HepG2 (cell line): Measurements from ENCODE around the gene RGS5. TPM values are rescaled to one million over a fixed set of nuclear protein-coding genes. Genes with fewer than 3 reads are reported as not detected.

Source experiments
- ATAC-seq: fragments of 200-7000 bp; cut with Tn5 transposase; 3 replicates; pipeline ENCODE4 v1.9.1; 2020; ENCODE audit warnings: mild to moderate bottlenecking, moderate library complexity
- BruUV-seq: library from RNA; stranded (reverse); fragments of 400-500 nt; replicated peaks from 2 replicates; lab custom pipeline; 2021; lab: Mats Ljungman, UMichigan
- CTCF ChIA-PET: fragments of 300-600 bp; formaldehyde crosslinking; extraction: SDS; loops from one replicate; lab custom pipeline; 2021; ENCODE audit warnings: low total read pairs, inconsistent platforms, low intra/inter-chr PET ratio; lab: Yijun Ruan, JAX
- POLR2A ChIA-PET: fragments of 350-600 bp; sonication (Branson Sonifier 250); formaldehyde crosslinking; loops from one replicate; lab custom pipeline; 2020; ENCODE audit warnings: antibody characterized with exemption, inconsistent platforms; lab: Yijun Ruan, JAX
- DNase-seq: peaks from one replicate; pipeline ENCODE4 v3.0.0-alpha.2; 2015; ENCODE audit warnings: low spot score
- FAIRE-seq: peaks from 3 replicates; lab custom pipeline; 2011; peaks lifted over from hg19 to GRCh38; lab: Jason Lieb, UNC
- H2AFZ ChIP-seq: one replicate; pipeline ENCODE4 v1.6.1; 2011; ENCODE audit warnings: low read length, inconsistent platforms
- H3K27ac ChIP-seq: fragments of 300-600 bp; 3 replicates; pipeline ENCODE4 v1.8.0; 2011; ENCODE audit warnings: mixed run types, mild to moderate bottlenecking, mixed read lengths, low read length, inconsistent platforms; ENCODE audit not compliant: insufficient read depth; ENCODE audit errors: extremely low read length
- H3K27me3 ChIP-seq, 2 experiments: fragments of 200-600 bp in 1 of 2; 2 replicates in 1 of 2; 3 replicates in 1 of 2; pipeline versions ENCODE4 v1.6.0 to v1.8.0; 2011; ENCODE audit warnings: low read length in 2 of 2, mild to moderate bottlenecking in 2 of 2, moderate library complexity in 2 of 2, inconsistent platforms in 1 of 2; ENCODE audit not compliant: insufficient read depth in 2 of 2, control insufficient read depth in 1 of 2
- H3K36me3 ChIP-seq, 2 experiments: fragments of 200-600 bp in 1 of 2; replicated peaks in 1 of 2; 2 replicates in 1 of 2; 3 replicates in 1 of 2; pipeline versions ENCODE4 v1.5.1 to v1.8.0; 2011; ENCODE audit warnings: low read length in 2 of 2, inconsistent platforms in 1 of 2; ENCODE audit not compliant: insufficient read depth in 2 of 2, control insufficient read depth in 1 of 2
- H3K4me1 ChIP-seq: 2 replicates; pipeline ENCODE4 v1.5.1; 2012; ENCODE audit warnings: low read length, inconsistent platforms; ENCODE audit not compliant: insufficient read depth
- H3K4me2 ChIP-seq: 2 replicates; pipeline ENCODE4 v1.6.0; 2011; ENCODE audit warnings: low read depth, low read length, inconsistent platforms
- H3K4me3 ChIP-seq, 3 experiments: fragments of 200-600 bp in 1 of 3; sonication (generic), shearing (Covaris generic) in 1 of 3; replicated peaks in 1 of 3; 2 replicates each; pipeline ENCODE4 v1.5.1; 2011 to 2016; ENCODE audit warnings: low read length in 3 of 3, inconsistent platforms in 2 of 3, low read depth in 2 of 3, mild to moderate bottlenecking in 2 of 3, control low read depth in 1 of 3, mixed read lengths in 1 of 3; ENCODE audit not compliant: insufficient read depth in 1 of 3
- H3K79me2 ChIP-seq: one replicate; pipeline ENCODE4 v1.6.1; 2011; ENCODE audit warnings: low read length, inconsistent platforms; ENCODE audit not compliant: insufficient read depth
- H3K9ac ChIP-seq: 2 replicates; pipeline ENCODE4 v1.6.0; 2011; ENCODE audit warnings: mild to moderate bottlenecking, low read depth, low read length, inconsistent platforms; ENCODE audit not compliant: insufficient read depth
- H3K9me3 ChIP-seq: 2 replicates; pipeline ENCODE4 v1.5.1; 2012; ENCODE audit warnings: mild to moderate bottlenecking, low read length
- H4K20me1 ChIP-seq: 2 replicates; pipeline ENCODE4 v1.6.0; 2011; ENCODE audit warnings: inconsistent platforms, mild to moderate bottlenecking, low read length, moderate library complexity; ENCODE audit not compliant: insufficient read depth
- BORCS8-MEF2B ChIP-seq: sonication (generic); formaldehyde crosslinking; IDR thresholded peaks from 2 replicates; pipeline ENCODE4 v1.8.0; 2022; ENCODE audit warnings: mild to moderate bottlenecking, missing genetic modification reagents
- GABPA ChIP-seq, 2 experiments: IDR thresholded peaks; 2 replicates each; pipeline ENCODE4 v1.6.1; 2011 to 2016; ENCODE audit warnings: low read depth in 2 of 2, low read length in 1 of 2, missing biosample characterization in 1 of 2, missing genetic modification characterization in 1 of 2
- REXO4 ChIP-seq: sonication (generic); formaldehyde crosslinking; IDR thresholded peaks from 2 replicates; pipeline ENCODE4 v1.8.0; 2022; ENCODE audit warnings: missing genetic modification reagents, mild to moderate bottlenecking, borderline replicate concordance
- SMARCE1 ChIP-seq: fragments of 450-650 bp; IDR thresholded peaks from 2 replicates; pipeline ENCODE4 v1.6.1; 2017; ENCODE audit warnings: borderline replicate concordance
- TCF7 ChIP-seq: sonication (generic); IDR thresholded peaks from 2 replicates; pipeline ENCODE4 v1.6.1; 2016; ENCODE audit warnings: antibody characterized with exemption, low read depth
- THAP8 ChIP-seq: sonication (generic); formaldehyde crosslinking; IDR thresholded peaks from 2 replicates; pipeline ENCODE4 v1.5.1; 2020; ENCODE audit warnings: missing genetic modification reagents, mild to moderate bottlenecking, borderline replicate concordance
- ZFP91 ChIP-seq: sonication (generic); formaldehyde crosslinking; IDR thresholded peaks from 2 replicates; pipeline ENCODE4 v1.9.0; 2022; ENCODE audit warnings: missing genetic modification reagents, mild to moderate bottlenecking, borderline replicate concordance
- ZNF235 ChIP-seq: sonication (generic); formaldehyde crosslinking; IDR thresholded peaks from 2 replicates; pipeline ENCODE4 v1.8.1; 2023; ENCODE audit warnings: mild to moderate bottlenecking, missing genetic modification reagents, borderline replicate concordance
- ZNF296 ChIP-seq: sonication (generic); formaldehyde crosslinking; conservative IDR thresholded peaks from 2 replicates; pipeline ENCODE4 v1.5.0; 2020; ENCODE audit warnings: mild to moderate bottlenecking, missing genetic modification reagents
- ZNF446 ChIP-seq: sonication (generic); formaldehyde crosslinking; IDR thresholded peaks from 2 replicates; pipeline ENCODE4 v1.5.0; 2020; ENCODE audit warnings: mild to moderate bottlenecking, missing genetic modification reagents
- ZNF629 ChIP-seq: sonication (generic); formaldehyde crosslinking; conservative IDR thresholded peaks from 2 replicates; pipeline ENCODE4 v1.5.0; 2020; ENCODE audit warnings: missing genetic modification reagents
- ZNF639 ChIP-seq: conservative IDR thresholded peaks from 2 replicates; pipeline ENCODE4 v1.6.1; 2018; ENCODE audit warnings: missing genetic modification reagents
- WGBS: methylation state at CpG from one replicate; pipeline ENCODE4 v1.1.6; 2017; ENCODE audit warnings: low lambda C conversion rate; 5-methylcytosine and 5-hydroxymethylcytosine counted together
- in situ Hi-C: cut with HindIII; loops from 2 replicates; pipeline ENCODE4 v1.10.0; 2017; ENCODE audit warnings: low pct_unique_long_range_greater_than_20kb; ENCODE audit not compliant: extremely low pct_ligation_motif_present
- intact Hi-C: fragments of 100-400 bp; cut with micrococcal nuclease; formaldehyde crosslinking; loops from one replicate; pipeline ENCODE4 v1.10.0; 2022; ENCODE audit not compliant: unreplicated experiment
- polyA plus RNA-seq, 8 experiments: library from polyadenylated mRNA; depleted of rRNA in 3 of 8; stranded (reverse) in 7 of 8; unstranded in 1 of 8; fragments of >200 nt; fragmentation: Illumina TruSeq in 4 of 8; extraction: Trizol in 4 of 8; gene quantifications; 2 replicates each; pipeline versions ENCODE4 v1.2.1 to v1.2.3, GENCODE V29; 2011 to 2016; ENCODE audit warnings: low read depth in 4 of 8, missing spikeins in 1 of 8, mixed read lengths in 1 of 8; ENCODE audit not compliant: insufficient read depth in 1 of 8
- total RNA-seq, 5 experiments: library from RNA; depleted of rRNA; stranded (reverse); fragments of >200 nt; fragmentation: Illumina TruSeq; extraction: Trizol; gene quantifications; 2 replicates each; pipeline ENCODE4 v1.2.3, GENCODE V29; 2016; ENCODE audit warnings: low read depth in 1 of 5

Gene RGS5
- total and polyA plus RNA-seq, 2 of the 13 experiments (the other 11 are each of a cell fraction or from before 2014, with no cell fraction given): 1.9 to 2.3 TPM

GRCh38 chr1:163093169-163093568 is 109.5 kb downstream of the RGS5 start:
- Histone ChIP-seq H3K79me2 (no peaks in the 10 kb centered on the region), H3K36me3 (no peaks in the 10 kb centered on the region), H3K27ac (no peak overlapping the region), H3K9me3 (no peaks in the 10 kb centered on the region), H2AFZ (no peak overlapping the region)
- POLR2A ChIA-PET: no interaction called here
- TF ChIP-seq THAP8 (no peak), TCF7 (no peak), ZNF446 (CRISPR knock-in tag) (no peak), ZNF639 (CRISPR knock-in tag) (no peak), REXO4 (CRISPR knock-in tag) (no peak), ZNF296 (no peak), ZNF629 (CRISPR knock-in tag) (no peak), SMARCE1 (no peak), BORCS8-MEF2B (CRISPR knock-in tag) (no peak), ZFP91 (CRISPR knock-in tag) (peak; percentile 44; the same call in 1 of the 2 replicates), ZNF235 (CRISPR knock-in tag) (no peak), GABPA (IDR thresholded peaks at IDR 0.05; ENCODE audit: low read depth, low read length) (no peak), GABPA (CRISPR knock-in tag; IDR thresholded peaks at IDR 0.05; ENCODE audit: low read depth) (peak; percentile 31; the same call in 1 of the 2 replicates)
- TF ChIP-seq, all 625 proteins: peak for 2
- CTCF ChIA-PET: no interaction called here
- H3K4me2 ChIP-seq: no peak overlapping the region
- H3K9ac ChIP-seq: no peak overlapping the region
- no peak overlapping the region for H3K4me3 ChIP-seq
- no TSS peak for BruUV-seq
- FAIRE-seq (no peak), DNase-seq (no peak), ATAC-seq (no peak)
- 13% methylated on average over 4 of the region's 4 CpGs for WGBS
- no peaks in the 10 kb centered on the region; a peak in 1 of 5 replicates for H3K27me3 ChIP-seq
- in situ Hi-C loops: no loop called here
- no peaks in the 10 kb centered on the region for H3K4me1 ChIP-seq
- intact Hi-C loops: no loop called here
- no peaks in the 10 kb centered on the region for H4K20me1 ChIP-seq

Other genes starting within 250 kb of the RGS5 start
- gene RGS4, start 133.6 kb downstream of the RGS5 start, total RNA-seq (2016; rRNA removed; fragmentation: Illumina TruSeq; extraction: Trizol): not detected in 2 replicates
- gene RGS4, start 133.6 kb downstream of the RGS5 start, polyA plus RNA-seq (2011; rRNA removed): not detected in 2 replicates
- gene NUF2, start 119.0 kb upstream of the RGS5 start, total RNA-seq (2016; rRNA removed; fragmentation: Illumina TruSeq; extraction: Trizol): 39.4 and 44.9 TPM in 2 replicates
- gene NUF2, start 119.0 kb upstream of the RGS5 start, polyA plus RNA-seq (2011; rRNA removed): 13.6 and 26.0 TPM in 2 replicates